Natural killer cell (primary cell): Measurements from ENCODE around the gene ZNF532. TPM values are rescaled to one million over a fixed set of nuclear protein-coding genes. Genes with fewer than 3 reads are reported as not detected.

Source experiments
- ATAC-seq, 3 donors: fragments of 150-1000 bp in 2 of 3; fragments of 200-7000 bp in 1 of 3; cut with Tn5 transposase; 1 replicate in 1 of 3; 2 replicates in 2 of 3; pipeline ENCODE4 v1.10.0; 2021; ENCODE audit warnings: mild to moderate bottlenecking in 2 of 3, moderate library complexity in 2 of 3
- DNase-seq, 2 donors: peaks; one replicate each; pipeline versions ENCODE4 v3.0.0 to v3.0.0-alpha.2; 2013 to 2021; ENCODE audit warnings: mixed read lengths in 1 of 2
- H3K27ac ChIP-seq: one replicate; pipeline ENCODE4 v1.5.1; 2013; ENCODE audit warnings: mild to moderate bottlenecking, low read length
- H3K27me3 ChIP-seq: one replicate; pipeline ENCODE4 v1.6.1; 2013; ENCODE audit warnings: low read length; ENCODE audit not compliant: control insufficient read depth, insufficient read depth
- H3K36me3 ChIP-seq: one replicate; pipeline ENCODE4 v1.6.1; 2013; ENCODE audit warnings: low read length; ENCODE audit not compliant: control insufficient read depth, insufficient read depth
- H3K4me1 ChIP-seq: one replicate; pipeline ENCODE4 v1.6.1; 2013; ENCODE audit warnings: low read length; ENCODE audit not compliant: control insufficient read depth, insufficient read depth
- H3K4me3 ChIP-seq: one replicate; pipeline ENCODE4 v1.5.1; 2013; ENCODE audit warnings: low read length
- H3K9me3 ChIP-seq: one replicate; pipeline ENCODE4 v1.6.1; 2013; ENCODE audit warnings: low read length; ENCODE audit not compliant: control insufficient read depth, insufficient read depth
- H3K27ac Mint-ChIP-seq, 2 donors: one replicate each; pipeline ENCODE4 v1.8.0; 2022; ENCODE audit warnings: mild to moderate bottlenecking in 2 of 2, mixed read lengths in 2 of 2, moderate library complexity in 1 of 2
- H3K27me3 Mint-ChIP-seq, 2 donors: one replicate each; pipeline ENCODE4 v1.8.0; 2022; ENCODE audit warnings: low read depth in 2 of 2, mixed read lengths in 2 of 2
- H3K36me3 Mint-ChIP-seq: one replicate; pipeline ENCODE4 v1.8.0; 2022; ENCODE audit warnings: mixed read lengths
- H3K4me1 Mint-ChIP-seq, 2 donors: one replicate each; pipeline ENCODE4 v1.8.0; 2022; ENCODE audit warnings: mixed read lengths in 2 of 2
- H3K4me3 Mint-ChIP-seq: one replicate; pipeline ENCODE4 v1.8.0; 2022; ENCODE audit warnings: mild to moderate bottlenecking, moderate library complexity, mixed read lengths
- H3K9me3 Mint-ChIP-seq, 2 donors: one replicate each; pipeline ENCODE4 v1.8.0; 2022; ENCODE audit warnings: mixed read lengths in 2 of 2
- WGBS: methylation state at CpG from one replicate; pipeline ENCODE4 v1.1.7; 2013; ENCODE audit warnings: missing lambda C conversion rate; ENCODE audit not compliant: insufficient coverage; 5-methylcytosine and 5-hydroxymethylcytosine counted together
- intact Hi-C: fragments of 100-400 bp; cut with micrococcal nuclease; formaldehyde crosslinking; loops from one replicate; pipeline ENCODE4 v1.14.2; 2022
- total RNA-seq, 4 donors: library from RNA; stranded (reverse); fragments of 120-200 nt in 1 of 4; gene quantifications; one replicate each; pipeline versions ENCODE4 v1.2.3 to v1.2.4, GENCODE V29; 2013 to 2022
- TF ChIP-seq, protein P1 (sequence below): fragments of 200-600 bp; IDR thresholded peaks from one replicate; pipeline ENCODE4 v1.8.0; 2022; ENCODE audit warnings: antibody characterized with exemption

The ZNF532 gene
- total RNA-seq, 3 donors from 2014 or later (not counting 1 experiment from before 2014, with no cell fraction given) = 4.8 to 28.5 (median 6.1) TPM

DNA sequence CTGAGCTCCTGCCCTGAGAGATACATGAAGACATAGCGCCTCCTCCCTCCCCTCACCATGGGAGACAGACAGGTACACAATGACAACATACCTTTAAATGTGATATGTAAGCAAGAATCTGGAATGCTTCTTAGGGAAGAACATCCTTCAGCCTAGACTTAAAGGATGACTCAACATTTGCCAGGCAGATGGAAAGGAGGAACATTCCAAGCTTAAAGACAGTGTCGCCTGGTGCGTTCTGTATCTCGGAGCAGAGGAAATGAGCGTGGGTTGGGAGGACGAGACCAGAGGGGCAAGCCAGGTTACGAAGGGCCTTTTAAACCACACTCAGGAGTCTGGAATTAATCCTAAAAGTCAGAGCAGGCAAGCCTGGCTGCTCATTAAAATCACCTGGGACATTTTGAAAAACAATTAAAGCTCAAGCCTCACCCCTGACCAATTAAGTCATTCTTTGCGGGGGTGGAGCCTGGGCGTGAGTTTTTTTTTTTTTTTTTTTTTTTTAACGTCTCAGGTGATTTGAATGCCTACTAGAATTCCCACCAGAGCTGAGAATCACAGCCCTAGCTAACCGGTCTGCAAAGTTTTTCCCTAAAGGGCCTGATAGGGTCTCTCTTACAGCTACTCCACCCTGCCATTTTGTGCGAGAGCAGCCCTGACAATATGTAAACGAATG lies 143.8 kb downstream of the ZNF532 start:
- no peaks in the 10 kb centered on the region for H3K36me3 ChIP-seq
- no peak overlapping the region for H3K4me3 ChIP-seq
- 92% methylated on average over 13 of the region's 13 CpGs for WGBS
- intact Hi-C loops = no loop called here
- ATAC-seq = no peak
- H3K27me3 ChIP-seq = no peaks in the 10 kb centered on the region
- peaks cover 0 to under 1% of the 10 kb centered on the region in 2 donors for H3K9me3 Mint-ChIP-seq
- no peak overlapping the region for H3K4me3 Mint-ChIP-seq
- H3K4me1 ChIP-seq = no peaks in the 10 kb centered on the region
- peaks cover 2 to 3% of the 10 kb centered on the region in 2 donors for H3K27me3 Mint-ChIP-seq
- H3K27ac ChIP-seq = no peak overlapping the region
- no peaks in the 10 kb centered on the region for H3K9me3 ChIP-seq
- H3K4me1 Mint-ChIP-seq = no peaks in the 10 kb centered on the region
- no peak for DNase-seq
- TF ChIP-seq, protein P1, sequence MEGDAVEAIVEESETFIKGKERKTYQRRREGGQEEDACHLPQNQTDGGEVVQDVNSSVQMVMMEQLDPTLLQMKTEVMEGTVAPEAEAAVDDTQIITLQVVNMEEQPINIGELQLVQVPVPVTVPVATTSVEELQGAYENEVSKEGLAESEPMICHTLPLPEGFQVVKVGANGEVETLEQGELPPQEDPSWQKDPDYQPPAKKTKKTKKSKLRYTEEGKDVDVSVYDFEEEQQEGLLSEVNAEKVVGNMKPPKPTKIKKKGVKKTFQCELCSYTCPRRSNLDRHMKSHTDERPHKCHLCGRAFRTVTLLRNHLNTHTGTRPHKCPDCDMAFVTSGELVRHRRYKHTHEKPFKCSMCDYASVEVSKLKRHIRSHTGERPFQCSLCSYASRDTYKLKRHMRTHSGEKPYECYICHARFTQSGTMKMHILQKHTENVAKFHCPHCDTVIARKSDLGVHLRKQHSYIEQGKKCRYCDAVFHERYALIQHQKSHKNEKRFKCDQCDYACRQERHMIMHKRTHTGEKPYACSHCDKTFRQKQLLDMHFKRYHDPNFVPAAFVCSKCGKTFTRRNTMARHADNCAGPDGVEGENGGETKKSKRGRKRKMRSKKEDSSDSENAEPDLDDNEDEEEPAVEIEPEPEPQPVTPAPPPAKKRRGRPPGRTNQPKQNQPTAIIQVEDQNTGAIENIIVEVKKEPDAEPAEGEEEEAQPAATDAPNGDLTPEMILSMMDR = no peak
- H3K27ac Mint-ChIP-seq = no peak overlapping the region
- no peaks in the 10 kb centered on the region for H3K36me3 Mint-ChIP-seq

DNA sequence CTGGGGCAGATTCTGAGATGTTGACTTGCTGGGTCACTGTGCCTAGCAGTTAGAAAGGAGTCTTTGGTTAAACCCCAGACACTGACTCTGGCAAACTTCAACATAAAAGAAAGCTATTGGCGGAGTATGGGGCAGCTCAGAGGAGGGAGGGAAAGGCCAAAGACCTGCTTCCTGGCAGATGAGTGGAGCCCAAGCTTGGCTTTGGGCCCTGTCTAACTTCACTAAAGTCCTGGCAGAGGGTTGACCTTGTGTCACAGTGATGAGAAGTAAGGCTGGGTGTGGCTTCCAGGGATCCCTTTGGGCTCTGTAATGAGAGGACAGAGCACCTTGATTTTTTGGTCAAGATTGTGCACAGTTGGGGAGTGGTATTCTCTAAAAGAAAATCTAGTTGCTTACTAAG lies 145.2 kb downstream of the ZNF532 start:
- H3K36me3 ChIP-seq = no peaks in the 10 kb centered on the region
- TF ChIP-seq, protein P1 = no peak

DNA sequence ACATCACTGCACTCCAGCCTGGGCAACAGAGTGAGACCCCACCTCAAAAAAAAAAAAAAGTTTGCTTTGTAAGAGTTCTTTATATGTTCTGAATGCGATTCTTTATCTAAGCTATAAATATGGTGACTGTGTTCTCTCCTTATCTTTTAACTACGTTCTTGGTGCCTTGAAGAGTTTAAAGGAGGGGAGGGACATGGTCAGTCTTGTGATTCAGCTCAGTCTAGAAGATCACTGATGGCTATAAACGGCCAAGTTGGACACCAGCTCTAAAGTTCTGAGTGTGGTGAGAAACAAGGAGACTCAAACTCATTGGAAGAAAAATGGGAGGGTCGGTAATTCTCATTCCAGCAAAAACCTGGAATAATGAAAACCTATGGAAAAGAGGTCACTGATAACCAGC lies 146.6 kb downstream of the ZNF532 start:
- WGBS = 86% methylated on average over 4 of the region's 4 CpGs
- Histone ChIP-seq H3K4me1 (no peaks in the 10 kb centered on the region), H3K36me3 (no peaks in the 10 kb centered on the region), H3K4me3 (no peak overlapping the region), H3K27ac (no peak overlapping the region), H3K27me3 (no peaks in the 10 kb centered on the region), H3K9me3 (no peaks in the 10 kb centered on the region)
- no peak for DNase-seq
- TF ChIP-seq, protein P1 = no peak
- no peak overlapping the region for H3K4me3 Mint-ChIP-seq
- no peak overlapping the region for H3K27ac Mint-ChIP-seq
- intact Hi-C loops = no loop called here
- H3K9me3 Mint-ChIP-seq = peaks cover 0 to 3% of the 10 kb centered on the region in 2 donors
- no peaks in the 10 kb centered on the region for H3K36me3 Mint-ChIP-seq
- H3K4me1 Mint-ChIP-seq = no peaks in the 10 kb centered on the region
- ATAC-seq = no peak
- H3K27me3 Mint-ChIP-seq = peaks cover 7 to 8% of the 10 kb centered on the region in 2 donors

More for the DNA sequence above, 145.2 kb downstream of the ZNF532 start:
- intact Hi-C loops = no loop called here
- Mint-ChIP-seq H3K27me3 (peaks cover 4 to 8% of the 10 kb centered on the region in 2 donors), H3K4me3 (no peak overlapping the region), H3K9me3 (peaks cover 0 to 3% of the 10 kb centered on the region in 2 donors), H3K36me3 (no peaks in the 10 kb centered on the region), H3K4me1 (no peaks in the 10 kb centered on the region), H3K27ac (no peak overlapping the region)
- Histone ChIP-seq H3K4me1 (no peaks in the 10 kb centered on the region), H3K27me3 (no peaks in the 10 kb centered on the region), H3K9me3 (no peaks in the 10 kb centered on the region), H3K27ac (no peak overlapping the region), H3K4me3 (no peak overlapping the region)
- DNase-seq = no peak
- no peak for ATAC-seq
- 89% methylated on average over 1 of the region's 1 CpG for WGBS

DNA sequence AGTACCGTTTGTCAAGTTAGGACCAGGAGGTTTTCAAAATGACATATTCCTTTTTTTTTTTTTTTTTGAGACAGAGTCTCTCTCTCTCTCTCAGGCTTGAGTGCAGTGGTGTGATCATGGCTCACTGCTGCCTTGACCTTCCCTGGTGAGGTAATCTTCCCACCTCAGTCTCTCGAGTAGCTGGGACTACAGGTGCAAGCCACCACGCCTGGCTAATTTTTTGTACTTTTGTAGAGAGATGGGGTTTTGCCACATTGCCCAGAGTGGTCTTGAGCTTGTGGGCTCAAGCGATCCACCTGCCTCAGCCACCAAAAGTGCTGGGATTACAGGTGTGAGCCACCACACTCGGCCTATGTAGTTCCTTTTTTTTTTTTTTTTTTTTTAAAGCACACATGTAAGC lies 147.1 kb downstream of the ZNF532 start:
- DNase-seq = no peak
- intact Hi-C loops = no loop called here
- peaks cover 0 to 3% of the 10 kb centered on the region in 2 donors for H3K9me3 Mint-ChIP-seq
- peaks cover 7 to 8% of the 10 kb centered on the region in 2 donors for H3K27me3 Mint-ChIP-seq
- no peaks in the 10 kb centered on the region for H3K4me1 Mint-ChIP-seq
- ATAC-seq = no peak
- H3K27ac Mint-ChIP-seq = no peak overlapping the region
- WGBS = 63% methylated on average over 5 of the region's 5 CpGs
- H3K4me1 ChIP-seq = no peaks in the 10 kb centered on the region
- H3K36me3 ChIP-seq = no peaks in the 10 kb centered on the region
- H3K36me3 Mint-ChIP-seq = no peaks in the 10 kb centered on the region
- no peak overlapping the region for H3K27ac ChIP-seq
- H3K27me3 ChIP-seq = no peaks in the 10 kb centered on the region
- TF ChIP-seq, protein P1 = no peak
- H3K4me3 ChIP-seq = no peak overlapping the region
- no peaks in the 10 kb centered on the region for H3K9me3 ChIP-seq
- no peak overlapping the region for H3K4me3 Mint-ChIP-seq
